HEK293 (cell line): ENCODE results near the gene LYRM1.

ENCODE experiments used
- ATF2 ChIP-seq: fragments of 450-650 bp; formaldehyde crosslinking; IDR thresholded peaks from 2 replicates; pipeline ENCODE4 v1.5.1; 2016; ENCODE audit warnings: missing biosample characterization, missing genetic modification characterization, low read depth
- GLIS1 ChIP-seq: fragments of 450-650 bp; formaldehyde crosslinking; IDR thresholded peaks from 2 replicates; pipeline ENCODE4 v1.5.1; 2016; ENCODE audit warnings: missing biosample characterization, missing genetic modification characterization
- KLF9 ChIP-seq: fragments of 450-650 bp; formaldehyde crosslinking; IDR thresholded peaks from 2 replicates; pipeline ENCODE4 v1.5.1; 2016; ENCODE audit warnings: missing biosample characterization, missing genetic modification characterization, low read depth
- OVOL3 ChIP-seq: fragments of 450-650 bp; formaldehyde crosslinking; IDR thresholded peaks from 2 replicates; pipeline ENCODE4 v1.5.1; 2016; ENCODE audit warnings: missing biosample characterization, missing genetic modification characterization
- PATZ1 ChIP-seq: fragments of 450-650 bp; formaldehyde crosslinking; IDR thresholded peaks from 2 replicates; pipeline ENCODE4 v1.5.1; 2016; ENCODE audit warnings: missing biosample characterization, missing genetic modification characterization
- PRDM10 ChIP-seq: fragments of 450-650 bp; formaldehyde crosslinking; IDR thresholded peaks from 2 replicates; pipeline ENCODE4 v1.5.1; 2016; ENCODE audit warnings: missing biosample characterization, missing genetic modification characterization
- SP7 ChIP-seq: fragments of 450-650 bp; formaldehyde crosslinking; IDR thresholded peaks from 2 replicates; pipeline ENCODE4 v1.5.1; 2016; ENCODE audit warnings: missing biosample characterization, missing genetic modification characterization
- ZBTB11 ChIP-seq: fragments of 450-650 bp; formaldehyde crosslinking; conservative IDR thresholded peaks from 2 replicates; pipeline ENCODE4 v1.5.1; 2016; ENCODE audit warnings: low read depth, missing biosample characterization, missing genetic modification characterization
- ZNF362 ChIP-seq: fragments of 450-650 bp; formaldehyde crosslinking; IDR thresholded peaks from 2 replicates; pipeline ENCODE4 v1.5.1; 2016; ENCODE audit warnings: missing biosample characterization, missing genetic modification characterization
- ZNF473 ChIP-seq: fragments of 450-650 bp; formaldehyde crosslinking; IDR thresholded peaks from 2 replicates; pipeline ENCODE4 v1.5.1; 2017; ENCODE audit warnings: missing biosample characterization, missing genetic modification characterization
- ZNF548 ChIP-seq: fragments of 450-650 bp; formaldehyde crosslinking; IDR thresholded peaks from 2 replicates; pipeline ENCODE4 v1.5.1; 2016; ENCODE audit warnings: missing biosample characterization, missing genetic modification characterization
- ZNF555 ChIP-seq: fragments of 450-650 bp; formaldehyde crosslinking; conservative IDR thresholded peaks from 2 replicates; pipeline ENCODE4 v1.5.1; 2017; ENCODE audit warnings: missing biosample characterization, mild to moderate bottlenecking, missing genetic modification characterization, inconsistent platforms
- ZNF585B ChIP-seq: fragments of 450-650 bp; formaldehyde crosslinking; IDR thresholded peaks from 2 replicates; pipeline ENCODE4 v1.5.1; 2016; ENCODE audit warnings: missing biosample characterization, missing genetic modification characterization
- ZNF660 ChIP-seq: fragments of 450-650 bp; IDR thresholded peaks from 2 replicates; pipeline ENCODE4 v1.5.1; 2018; ENCODE audit warnings: missing biosample characterization, mild to moderate bottlenecking, missing genetic modification characterization
- ZSCAN4 ChIP-seq: fragments of 450-650 bp; formaldehyde crosslinking; IDR thresholded peaks from 2 replicates; pipeline ENCODE4 v1.5.1; 2017; ENCODE audit warnings: missing biosample characterization, missing genetic modification characterization
- TF ChIP-seq, protein P1 (sequence below): fragments of 450-650 bp; formaldehyde crosslinking; IDR thresholded peaks from 2 replicates; pipeline ENCODE4 v1.5.1; 2016; ENCODE audit warnings: missing biosample characterization, missing genetic modification characterization, borderline replicate concordance
- TF ChIP-seq, protein P2 (sequence below): fragments of 450-650 bp; formaldehyde crosslinking; optimal IDR thresholded peaks from 2 replicates; pipeline ENCODE3; 2016; ENCODE audit warnings: missing biosample characterization, mild to moderate bottlenecking, missing genetic modification characterization

LYRM1 gene

DNA sequence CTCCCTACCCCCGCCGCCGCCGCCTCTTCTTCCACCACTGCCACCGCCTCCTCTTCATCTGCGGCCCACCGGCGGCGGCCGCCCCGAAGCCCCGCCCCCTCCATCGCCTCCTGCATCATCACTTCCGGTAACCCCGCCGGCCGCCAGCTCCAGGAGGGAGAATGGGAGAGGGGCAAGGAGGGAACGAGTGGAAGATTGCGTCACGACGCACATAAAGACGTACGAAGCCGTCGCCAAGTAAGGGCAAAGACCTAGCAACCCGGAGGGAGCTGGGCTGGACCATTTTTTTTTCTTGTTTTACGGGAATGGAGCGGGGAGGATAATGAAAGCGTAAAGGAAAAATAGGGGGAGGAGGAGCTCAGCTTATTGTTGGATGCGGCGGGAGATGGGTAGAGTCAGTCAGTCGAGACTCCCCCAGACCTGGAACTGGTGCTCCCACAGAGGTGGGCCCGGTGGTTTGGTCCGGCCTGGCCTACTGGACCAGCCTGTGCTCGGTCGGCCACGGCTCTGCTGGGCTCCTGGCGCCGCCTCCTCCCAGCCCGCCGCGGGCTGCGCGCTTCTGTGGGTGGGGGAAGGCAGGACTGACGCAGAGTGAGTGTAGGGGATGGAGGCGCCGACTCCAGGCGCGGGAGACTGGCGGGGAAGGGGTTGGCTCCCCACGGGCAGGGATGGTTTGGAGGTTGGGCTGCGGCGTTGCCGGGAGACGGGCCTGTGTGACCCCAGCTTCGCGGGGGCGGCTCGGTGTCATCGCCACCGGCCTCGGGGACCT is at the start of gene LYRM1, which contains the start of gene DCUN1D3 (continued):
- TF ChIP-seq ZNF555 (tag by site-specific recombination) (no peak), ZSCAN4 (tag by site-specific recombination) (no peak; the same call in 1 of the 2 replicates), ZNF585B (tag by site-specific recombination) (no peak), KLF9 (tag by site-specific recombination) (peak; percentile 48), ATF2 (tag by site-specific recombination) (peak; percentile 81), OVOL3 (tag by site-specific recombination) (no peak), PATZ1 (tag by site-specific recombination) (peak; percentile 85), GLIS1 (peak; percentile 51; the same call in 1 of the 2 replicates), ZNF473 (tag by site-specific recombination) (no peak), ZNF660 (0 out of 2 replicates have a peak, but pooled peaks have one; percentile 67), ZNF548 (no peak), SP7 (tag by site-specific recombination) (peak; percentile 88), ZNF362 (tag by site-specific recombination) (peak; percentile 100), PRDM10 (peak; percentile 100), ZBTB11 (tag by site-specific recombination) (peak; percentile 73)
- TF ChIP-seq, protein P1, sequence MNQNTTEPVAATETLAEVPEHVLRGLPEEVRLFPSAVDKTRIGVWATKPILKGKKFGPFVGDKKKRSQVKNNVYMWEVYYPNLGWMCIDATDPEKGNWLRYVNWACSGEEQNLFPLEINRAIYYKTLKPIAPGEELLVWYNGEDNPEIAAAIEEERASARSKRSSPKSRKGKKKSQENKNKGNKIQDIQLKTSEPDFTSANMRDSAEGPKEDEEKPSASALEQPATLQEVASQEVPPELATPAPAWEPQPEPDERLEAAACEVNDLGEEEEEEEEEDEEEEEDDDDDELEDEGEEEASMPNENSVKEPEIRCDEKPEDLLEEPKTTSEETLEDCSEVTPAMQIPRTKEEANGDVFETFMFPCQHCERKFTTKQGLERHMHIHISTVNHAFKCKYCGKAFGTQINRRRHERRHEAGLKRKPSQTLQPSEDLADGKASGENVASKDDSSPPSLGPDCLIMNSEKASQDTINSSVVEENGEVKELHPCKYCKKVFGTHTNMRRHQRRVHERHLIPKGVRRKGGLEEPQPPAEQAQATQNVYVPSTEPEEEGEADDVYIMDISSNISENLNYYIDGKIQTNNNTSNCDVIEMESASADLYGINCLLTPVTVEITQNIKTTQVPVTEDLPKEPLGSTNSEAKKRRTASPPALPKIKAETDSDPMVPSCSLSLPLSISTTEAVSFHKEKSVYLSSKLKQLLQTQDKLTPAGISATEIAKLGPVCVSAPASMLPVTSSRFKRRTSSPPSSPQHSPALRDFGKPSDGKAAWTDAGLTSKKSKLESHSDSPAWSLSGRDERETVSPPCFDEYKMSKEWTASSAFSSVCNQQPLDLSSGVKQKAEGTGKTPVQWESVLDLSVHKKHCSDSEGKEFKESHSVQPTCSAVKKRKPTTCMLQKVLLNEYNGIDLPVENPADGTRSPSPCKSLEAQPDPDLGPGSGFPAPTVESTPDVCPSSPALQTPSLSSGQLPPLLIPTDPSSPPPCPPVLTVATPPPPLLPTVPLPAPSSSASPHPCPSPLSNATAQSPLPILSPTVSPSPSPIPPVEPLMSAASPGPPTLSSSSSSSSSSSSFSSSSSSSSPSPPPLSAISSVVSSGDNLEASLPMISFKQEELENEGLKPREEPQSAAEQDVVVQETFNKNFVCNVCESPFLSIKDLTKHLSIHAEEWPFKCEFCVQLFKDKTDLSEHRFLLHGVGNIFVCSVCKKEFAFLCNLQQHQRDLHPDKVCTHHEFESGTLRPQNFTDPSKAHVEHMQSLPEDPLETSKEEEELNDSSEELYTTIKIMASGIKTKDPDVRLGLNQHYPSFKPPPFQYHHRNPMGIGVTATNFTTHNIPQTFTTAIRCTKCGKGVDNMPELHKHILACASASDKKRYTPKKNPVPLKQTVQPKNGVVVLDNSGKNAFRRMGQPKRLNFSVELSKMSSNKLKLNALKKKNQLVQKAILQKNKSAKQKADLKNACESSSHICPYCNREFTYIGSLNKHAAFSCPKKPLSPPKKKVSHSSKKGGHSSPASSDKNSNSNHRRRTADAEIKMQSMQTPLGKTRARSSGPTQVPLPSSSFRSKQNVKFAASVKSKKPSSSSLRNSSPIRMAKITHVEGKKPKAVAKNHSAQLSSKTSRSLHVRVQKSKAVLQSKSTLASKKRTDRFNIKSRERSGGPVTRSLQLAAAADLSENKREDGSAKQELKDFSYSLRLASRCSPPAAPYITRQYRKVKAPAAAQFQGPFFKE (tag by site-specific recombination): peak; percentile 42; the same call in 1 of the 2 replicates
- TF ChIP-seq, protein P2, sequence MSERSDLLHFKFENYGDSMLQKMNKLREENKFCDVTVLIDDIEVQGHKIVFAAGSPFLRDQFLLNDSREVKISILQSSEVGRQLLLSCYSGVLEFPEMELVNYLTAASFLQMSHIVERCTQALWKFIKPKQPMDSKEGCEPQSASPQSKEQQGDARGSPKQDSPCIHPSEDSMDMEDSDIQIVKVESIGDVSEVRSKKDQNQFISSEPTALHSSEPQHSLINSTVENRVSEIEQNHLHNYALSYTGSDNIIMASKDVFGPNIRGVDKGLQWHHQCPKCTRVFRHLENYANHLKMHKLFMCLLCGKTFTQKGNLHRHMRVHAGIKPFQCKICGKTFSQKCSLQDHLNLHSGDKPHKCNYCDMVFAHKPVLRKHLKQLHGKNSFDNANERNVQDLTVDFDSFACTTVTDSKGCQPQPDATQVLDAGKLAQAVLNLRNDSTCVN: peak; percentile 92
